Measurements from ENCODE around the gene PRKAR2B. TPM values are rescaled to one million over a fixed set of nuclear protein-coding genes. Genes with fewer than 3 reads are reported as not detected.

PRKAR2B gene
- polyA plus RNA-seq, 1 donor from 2014 or later, result 297 TPM

- TF ChIP-seq EZH2 (IDR thresholded peaks at IDR 0.05; ENCODE audit: borderline replicate concordance, insufficient read depth, low read length, poor library complexity, severe bottlenecking), result no peak
- no peak for TF ChIP-seq TAF1 (IDR thresholded peaks at IDR 0.05; ENCODE audit: low read depth)
- no peak for TF ChIP-seq CTCF (IDR thresholded peaks at IDR 0.05; ENCODE audit: poor library complexity, severe bottlenecking)
- TF ChIP-seq REST (IDR thresholded peaks at IDR 0.05; ENCODE audit: borderline replicate concordance), result no peak
- no peak for TF ChIP-seq EP300 (conservative IDR thresholded peaks at IDR 0.05; ENCODE audit: poor library complexity, severe bottlenecking)
- TF ChIP-seq SMC3 (conservative IDR thresholded peaks at IDR 0.05; ENCODE audit: poor library complexity), result no peak
- H3K9ac ChIP-seq (ENCODE audit: low read length), result no peak overlapping the region
Measured at GRCh38 chr7:107032050-107032449, 12.5 kb upstream of the PRKAR2B start.

GRCh38 chr7:107032720-107033438, 11.6 kb upstream of the PRKAR2B start:
- H3K27me3 ChIP-seq (ENCODE audit: insufficient read depth, low read depth, low read length), result no peaks in the 10 kb centered on the region
- no peaks in the 10 kb centered on the region for H3K79me2 ChIP-seq (replicated peaks; ENCODE audit: insufficient read depth, low read length)
- no peak overlapping the region for H3K9ac ChIP-seq (ENCODE audit: low read length)
- H3K9me2 ChIP-seq (ENCODE audit: insufficient read depth, low read length), result no peaks in the 10 kb centered on the region
- no peaks in the 10 kb centered on the region for H3F3A ChIP-seq (ENCODE audit: insufficient read depth, low read length, poor library complexity, severe bottlenecking)
- no peak for TF ChIP-seq RAD21 (conservative IDR thresholded peaks at IDR 0.05)
- no peak for TF ChIP-seq POLR2AphosphoS5 (IDR thresholded peaks at IDR 0.05)
- no peak for TF ChIP-seq CTCF (IDR thresholded peaks at IDR 0.05; ENCODE audit: poor library complexity, severe bottlenecking)
- no peak for TF ChIP-seq EZH2 (IDR thresholded peaks at IDR 0.05; ENCODE audit: borderline replicate concordance, insufficient read depth, low read length, poor library complexity, severe bottlenecking)
- no peak for TF ChIP-seq MXI1 (conservative IDR thresholded peaks at IDR 0.05; ENCODE audit: poor library complexity, severe bottlenecking)
- TF ChIP-seq TAF1 (IDR thresholded peaks at IDR 0.05; ENCODE audit: low read depth), result no peak
- no peak for TF ChIP-seq SMC3 (conservative IDR thresholded peaks at IDR 0.05; ENCODE audit: poor library complexity)
- TF ChIP-seq REST (IDR thresholded peaks at IDR 0.05; ENCODE audit: borderline replicate concordance), result no peak
- TF ChIP-seq EP300 (conservative IDR thresholded peaks at IDR 0.05; ENCODE audit: poor library complexity, severe bottlenecking), result no peak
- no peaks in the 10 kb centered on the region for H3K9me3 ChIP-seq (ENCODE audit: low read length)
- H4K20me1 ChIP-seq (ENCODE audit: insufficient read depth), result no peaks in the 10 kb centered on the region
- H3K27ac ChIP-seq (ENCODE audit: low read length), result no peak overlapping the region
- H2AFZ ChIP-seq (ENCODE audit: low read depth, low read length), result no peak overlapping the region
- no peak overlapping the region for H3K4me3 ChIP-seq (ENCODE audit: low read length)
- no peaks in the 10 kb centered on the region for H3K36me3 ChIP-seq (ENCODE audit: insufficient read depth, low read length)
- H3K4me2 ChIP-seq (ENCODE audit: low read length), result no peak overlapping the region

More at GRCh38 chr7:107032050-107032449, 12.5 kb upstream of the PRKAR2B start:
- no peak overlapping the region for H3K4me2 ChIP-seq (ENCODE audit: low read length)
- H2AFZ ChIP-seq (ENCODE audit: low read depth, low read length), result no peak overlapping the region
- no peaks in the 10 kb centered on the region for H3K27me3 ChIP-seq (ENCODE audit: insufficient read depth, low read depth, low read length)
- H3K27ac ChIP-seq (ENCODE audit: low read length), result no peak overlapping the region
- H3K79me2 ChIP-seq (replicated peaks; ENCODE audit: insufficient read depth, low read length), result no peaks in the 10 kb centered on the region
- H3K36me3 ChIP-seq (ENCODE audit: insufficient read depth, low read length), result no peaks in the 10 kb centered on the region
- H3K4me3 ChIP-seq (ENCODE audit: low read length), result no peak overlapping the region
- H4K20me1 ChIP-seq (ENCODE audit: insufficient read depth), result no peaks in the 10 kb centered on the region
- H3F3A ChIP-seq (ENCODE audit: insufficient read depth, low read length, poor library complexity, severe bottlenecking), result no peaks in the 10 kb centered on the region
- H3K9me2 ChIP-seq (ENCODE audit: insufficient read depth, low read length), result no peaks in the 10 kb centered on the region
- H3K9me3 ChIP-seq (ENCODE audit: low read length), result no peaks in the 10 kb centered on the region
